H9 (cell line): ENCODE data around the gene VPS35L. TPM values are rescaled to one million over a fixed set of nuclear protein-coding genes. Genes with fewer than 3 reads are reported as not detected.

Source experiments
- DNase-seq: peaks from one replicate; pipeline ENCODE4 v3.0.0-alpha.2; 2017
- H2AFZ ChIP-seq: one replicate; pipeline ENCODE4 v1.6.1; 2013; ENCODE audit warnings: mild to moderate bottlenecking, low read length, control low read depth, moderate library complexity
- H2AK5ac ChIP-seq: 2 replicates; pipeline ENCODE4 v1.6.1; 2013; ENCODE audit warnings: low read length, control low read depth, mixed read lengths; ENCODE audit not compliant: insufficient read length
- H2BK120ac ChIP-seq: one replicate; pipeline ENCODE4 v1.6.1; 2013; ENCODE audit warnings: low read depth, mild to moderate bottlenecking, low read length, control low read depth, inconsistent platforms; ENCODE audit not compliant: poor library complexity, severe bottlenecking
- H2BK12ac ChIP-seq: 2 replicates; pipeline ENCODE4 v1.6.1; 2013; ENCODE audit warnings: low read length, control low read depth, mixed read lengths, low read depth; ENCODE audit not compliant: insufficient read length
- H2BK15ac ChIP-seq: 2 replicates; pipeline ENCODE4 v1.6.1; 2013; ENCODE audit warnings: low read depth, low read length, control low read depth
- H2BK20ac ChIP-seq: one replicate; pipeline ENCODE4 v1.6.1; 2013; ENCODE audit warnings: low read depth, mild to moderate bottlenecking, low read length, control low read depth, inconsistent platforms; ENCODE audit not compliant: poor library complexity, severe bottlenecking
- H2BK5ac ChIP-seq: 2 replicates; pipeline ENCODE4 v1.6.1; 2013; ENCODE audit warnings: low read length, control low read depth, mixed read lengths; ENCODE audit not compliant: insufficient read length
- H3K14ac ChIP-seq: 2 replicates; pipeline ENCODE4 v1.6.1; 2013; ENCODE audit warnings: low read length, control low read depth; ENCODE audit not compliant: insufficient read depth
- H3K18ac ChIP-seq: 2 replicates; pipeline ENCODE4 v1.6.1; 2013; ENCODE audit warnings: low read depth, mild to moderate bottlenecking, mixed read lengths, low read length, control low read depth; ENCODE audit not compliant: insufficient read length
- H3K23ac ChIP-seq: 2 replicates; pipeline ENCODE4 v1.6.1; 2013; ENCODE audit warnings: low read length, control low read depth, mixed read lengths, low read depth; ENCODE audit not compliant: insufficient read length
- H3K23me2 ChIP-seq: 2 replicates; pipeline ENCODE4 v1.6.1; 2013; ENCODE audit warnings: low read depth, mild to moderate bottlenecking, mixed read lengths, low read length, control low read depth; ENCODE audit not compliant: insufficient read length, poor library complexity, severe bottlenecking
- H3K27ac ChIP-seq: 2 replicates; pipeline ENCODE4 v1.5.1; 2013; ENCODE audit warnings: low read length, control low read depth, mixed read lengths, low read depth; ENCODE audit not compliant: insufficient read length
- H3K27me3 ChIP-seq: 2 replicates; pipeline ENCODE4 v1.6.1; 2013; ENCODE audit warnings: low read length, control low read depth, inconsistent platforms; ENCODE audit not compliant: insufficient read depth
- H3K4ac ChIP-seq: 2 replicates; pipeline ENCODE4 v1.6.1; 2013; ENCODE audit warnings: low read depth, mild to moderate bottlenecking, control low read depth, inconsistent platforms, low read length, moderate library complexity
- H3K4me1 ChIP-seq: 2 replicates; pipeline ENCODE4 v1.6.1; 2013; ENCODE audit warnings: low read length, control low read depth, inconsistent platforms; ENCODE audit not compliant: insufficient read depth
- H3K4me2 ChIP-seq: 2 replicates; pipeline ENCODE4 v1.6.1; 2013; ENCODE audit warnings: low read length, control low read depth, mixed read lengths; ENCODE audit not compliant: insufficient read length, insufficient read depth
- H3K56ac ChIP-seq: 2 replicates; pipeline ENCODE4 v1.6.1; 2013; ENCODE audit warnings: low read depth, mild to moderate bottlenecking, mixed read lengths, low read length, control low read depth; ENCODE audit not compliant: insufficient read length
- H3K79me1 ChIP-seq: 2 replicates; pipeline ENCODE4 v1.6.1; 2013; ENCODE audit warnings: low read depth, mild to moderate bottlenecking, moderate library complexity, low read length, control low read depth, inconsistent platforms; ENCODE audit not compliant: insufficient read depth, poor library complexity, severe bottlenecking
- H3K79me2 ChIP-seq: 2 replicates; pipeline ENCODE4 v1.6.1; 2013; ENCODE audit warnings: low read length, control low read depth, inconsistent platforms; ENCODE audit not compliant: insufficient read depth
- H3K9ac ChIP-seq: 2 replicates; pipeline ENCODE4 v1.6.1; 2013; ENCODE audit warnings: low read length, control low read depth, mixed read lengths; ENCODE audit not compliant: insufficient read length; ENCODE audit errors: extremely low read depth
- H3K9me3 ChIP-seq: one replicate; pipeline ENCODE4 v1.6.1; 2013; ENCODE audit warnings: low read depth, low read length, inconsistent platforms; ENCODE audit not compliant: control insufficient read depth
- H3T11ph ChIP-seq: one replicate; pipeline ENCODE4 v1.6.1; 2013; ENCODE audit warnings: mild to moderate bottlenecking, low read length, control low read depth, inconsistent platforms
- H4K20me1 ChIP-seq: one replicate; pipeline ENCODE4 v1.6.1; 2013; ENCODE audit not compliant: control insufficient read depth, insufficient read length, insufficient read depth
- H4K5ac ChIP-seq: 2 replicates; pipeline ENCODE4 v1.6.1; 2013; ENCODE audit warnings: low read depth, mild to moderate bottlenecking, mixed read lengths, low read length, control low read depth; ENCODE audit not compliant: insufficient read length
- H4K8ac ChIP-seq: replicated peaks from 2 replicates; pipeline ENCODE4 v1.6.1; 2013; ENCODE audit warnings: low read length, control low read depth, mixed read lengths, low read depth; ENCODE audit not compliant: insufficient read length
- H4K91ac ChIP-seq: 2 replicates; pipeline ENCODE4 v1.6.1; 2013; ENCODE audit warnings: low read depth, mild to moderate bottlenecking, moderate library complexity, mixed read lengths, low read length, control low read depth; ENCODE audit not compliant: insufficient read length
- H3K27ac Mint-ChIP-seq, 3 experiments: 2 replicates in 2 of 3; 3 replicates in 1 of 3; pipeline ENCODE4 v1.8.0; 2020 to 2021; ENCODE audit warnings: mixed read lengths in 3 of 3, mild to moderate bottlenecking in 1 of 3, moderate library complexity in 1 of 3
- H3K27me3 Mint-ChIP-seq: 2 replicates; pipeline ENCODE4 v1.8.0; 2021; ENCODE audit warnings: low read depth, mild to moderate bottlenecking, moderate library complexity, mixed read lengths
- H3K36me3 Mint-ChIP-seq, 3 experiments: 2 replicates in 2 of 3; 3 replicates in 1 of 3; pipeline ENCODE4 v1.8.0; 2020 to 2021; ENCODE audit warnings: low read depth in 3 of 3, mixed read lengths in 3 of 3; ENCODE audit not compliant: insufficient read depth in 1 of 3
- H3K4me1 Mint-ChIP-seq, 2 experiments: 2 replicates each; pipeline ENCODE4 v1.8.0; 2020; ENCODE audit warnings: mixed read lengths in 2 of 2
- H3K4me3 Mint-ChIP-seq, 2 experiments: 2 replicates in 1 of 2; 3 replicates in 1 of 2; pipeline ENCODE4 v1.8.0; 2020 to 2021; ENCODE audit warnings: mild to moderate bottlenecking in 2 of 2, mixed read lengths in 2 of 2, moderate library complexity in 1 of 2
- H3K9me3 Mint-ChIP-seq, 2 experiments: 2 replicates in 1 of 2; 3 replicates in 1 of 2; pipeline ENCODE4 v1.8.0; 2020; ENCODE audit warnings: mild to moderate bottlenecking in 2 of 2, mixed read lengths in 2 of 2, moderate library complexity in 1 of 2
- WGBS: extraction: QIAGEN DNeasy Blood & Tissue Kit; methylation state at CpG from one replicate; pipeline ENCODE4 v1.1.7; 2013; ENCODE audit warnings: missing lambda C conversion rate, low lambda C conversion rate, mixed read lengths; ENCODE audit not compliant: insufficient read length; ENCODE audit errors: extremely low coverage; 5-methylcytosine and 5-hydroxymethylcytosine counted together
- total RNA-seq: library from RNA; stranded (reverse); gene quantifications from 2 replicates; pipeline ENCODE4 v1.2.1, GENCODE V29; 2021
- TF ChIP-seq, protein P1 (sequence below): fragments of 200-600 bp; sonication (generic); conservative IDR thresholded peaks from 3 replicates; pipeline ENCODE4 v1.8.0; 2021; ENCODE audit warnings: antibody characterized with exemption, mild to moderate bottlenecking

VPS35L gene
- total RNA-seq, 1 experiment from 2014 or later, result 58.4 TPM

DNA sequence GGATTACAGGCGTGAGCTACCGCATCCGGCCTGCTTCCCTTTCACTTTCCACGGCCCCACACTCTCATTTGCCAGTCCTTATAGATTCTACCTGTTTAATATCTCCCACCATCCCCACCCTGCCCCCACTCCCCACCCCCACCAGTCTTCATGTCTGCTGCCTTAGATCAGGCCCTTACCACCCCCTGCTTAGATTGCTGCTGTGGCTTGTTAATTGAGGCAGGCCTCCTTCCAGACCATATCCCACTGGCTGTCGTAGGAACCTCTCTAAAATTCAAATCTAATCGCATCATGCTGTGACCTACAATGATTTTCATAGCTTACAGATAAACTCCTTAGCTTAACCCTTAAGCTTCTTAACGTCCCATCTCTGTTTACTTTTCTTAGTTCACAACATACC lies 167.5 kb downstream of the VPS35L start:
- Histone ChIP-seq H3K14ac (no peak overlapping the region), H4K5ac (no peak overlapping the region), H2AK5ac (no peak overlapping the region), H4K91ac (no peak overlapping the region), H3K23ac (no peak overlapping the region), H3T11ph (no peak overlapping the region), H4K20me1 (no peaks in the 10 kb centered on the region), H4K8ac (no peak overlapping the region), H3K56ac (no peak overlapping the region), H2BK15ac (no peak overlapping the region), H2AFZ (no peak overlapping the region), H2BK5ac (no peak overlapping the region), H3K23me2 (peaks cover 7% of the 10 kb centered on the region), H3K9ac (no peak overlapping the region), H3K27me3 (no peaks in the 10 kb centered on the region), H3K79me2 (no peaks in the 10 kb centered on the region), H3K4me2 (no peak overlapping the region), H3K18ac (no peak overlapping the region), H2BK120ac (no peak overlapping the region), H2BK20ac (no peak overlapping the region), H3K79me1 (no peaks in the 10 kb centered on the region), H3K4ac (no peak overlapping the region), H2BK12ac (no peak overlapping the region), H3K9me3 (no peaks in the 10 kb centered on the region), H3K4me1 (no peaks in the 10 kb centered on the region; the same call in 1 of the 2 replicates), H3K27ac (no peak overlapping the region)
- peaks cover 37 to 45% of the 10 kb centered on the region in 2 experiments for H3K4me1 Mint-ChIP-seq
- WGBS, result 100% methylated on average over 1 of the region's 7 CpGs
- DNase-seq, result no peak
- H3K27ac Mint-ChIP-seq, result peak overlapping the region; percentile 48 to 80 (median 70); a peak in 3 of 7 replicates
- TF ChIP-seq, protein P1, sequence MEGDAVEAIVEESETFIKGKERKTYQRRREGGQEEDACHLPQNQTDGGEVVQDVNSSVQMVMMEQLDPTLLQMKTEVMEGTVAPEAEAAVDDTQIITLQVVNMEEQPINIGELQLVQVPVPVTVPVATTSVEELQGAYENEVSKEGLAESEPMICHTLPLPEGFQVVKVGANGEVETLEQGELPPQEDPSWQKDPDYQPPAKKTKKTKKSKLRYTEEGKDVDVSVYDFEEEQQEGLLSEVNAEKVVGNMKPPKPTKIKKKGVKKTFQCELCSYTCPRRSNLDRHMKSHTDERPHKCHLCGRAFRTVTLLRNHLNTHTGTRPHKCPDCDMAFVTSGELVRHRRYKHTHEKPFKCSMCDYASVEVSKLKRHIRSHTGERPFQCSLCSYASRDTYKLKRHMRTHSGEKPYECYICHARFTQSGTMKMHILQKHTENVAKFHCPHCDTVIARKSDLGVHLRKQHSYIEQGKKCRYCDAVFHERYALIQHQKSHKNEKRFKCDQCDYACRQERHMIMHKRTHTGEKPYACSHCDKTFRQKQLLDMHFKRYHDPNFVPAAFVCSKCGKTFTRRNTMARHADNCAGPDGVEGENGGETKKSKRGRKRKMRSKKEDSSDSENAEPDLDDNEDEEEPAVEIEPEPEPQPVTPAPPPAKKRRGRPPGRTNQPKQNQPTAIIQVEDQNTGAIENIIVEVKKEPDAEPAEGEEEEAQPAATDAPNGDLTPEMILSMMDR, result no peak
- no peaks in the 10 kb centered on the region for H3K27me3 Mint-ChIP-seq
- no peaks in the 10 kb centered on the region for H3K9me3 Mint-ChIP-seq
- H3K4me3 Mint-ChIP-seq, result peak overlapping the region in 1 of 2 experiments; percentile 49; a peak in 1 of 5 replicates
- H3K36me3 Mint-ChIP-seq, result peaks cover 0 to 3% (median 0%) of the 10 kb centered on the region in 3 experiments; a peak in 1 of 7 replicates
